ENCODE data around the gene HEATR5A. TPM values are rescaled to one million over a fixed set of nuclear protein-coding genes. Genes with fewer than 3 reads are reported as not detected.
A peak's percentile ranks its signal among the peaks of the same experiment; 100 is the strongest.

Gene HEATR5A
- total and polyA plus RNA-seq, 2 experiments from 2014 or later: 25.8 to 32.5 TPM

GRCh38 chr14:31294746-31295405 is 125.5 kb downstream of the HEATR5A start:
- Histone ChIP-seq H3K9me2 (ENCODE audit: insufficient read depth) (no peaks in the 10 kb centered on the region), H4K20me1 (replicated peaks; ENCODE audit: insufficient read depth) (no peaks in the 10 kb centered on the region), H3K27ac (ENCODE audit: low read depth) (peak overlapping the region; percentile 88), H3K4me2 (no peak overlapping the region), H2AFZ (no peak overlapping the region), H3K79me2 (replicated peaks; ENCODE audit: insufficient read depth) (no peaks in the 10 kb centered on the region), H3K27me3 (ENCODE audit: insufficient read depth) (no peaks in the 10 kb centered on the region), H3K4me3 (no peak overlapping the region), H3K36me3 (ENCODE audit: insufficient read depth) (no peaks in the 10 kb centered on the region), H3K4me1 (ENCODE audit: insufficient read depth) (peaks cover 7% of the 10 kb centered on the region), H3F3A (replicated peaks; ENCODE audit: low read depth) (0 out of 2 replicates have a peak, but pooled peaks cover 3% of the 10 kb centered on the region)
- Mint-ChIP-seq H3K9me3 (no peaks in the 10 kb centered on the region; the same call in 1 of the 3 replicates), H3K27me3 (ENCODE audit: insufficient read depth, low read depth, poor library complexity) (peaks cover 6% of the 10 kb centered on the region), H3K4me1 (peaks cover 24% of the 10 kb centered on the region), H3K27ac (peak overlapping the region; percentile 96), H3K4me3 (no peak overlapping the region), H3K36me3 (ENCODE audit: low read depth) (peaks cover 7% of the 10 kb centered on the region; the same call in 2 of the 3 replicates)
- ATAC-seq: no peak
- TF ChIP-seq CTCF (conservative IDR thresholded peaks at IDR 0.05; ENCODE audit: low read depth in 2 of 2) (no peak), ZNF114 (CRISPR knock-in tag; IDR thresholded peaks at IDR 0.05) (no peak), JUNB (IDR thresholded peaks at IDR 0.05; ENCODE audit: unreplicated experiment) (no peak)
- no peak for DNase-seq (ENCODE audit: low spot score)

DNA sequence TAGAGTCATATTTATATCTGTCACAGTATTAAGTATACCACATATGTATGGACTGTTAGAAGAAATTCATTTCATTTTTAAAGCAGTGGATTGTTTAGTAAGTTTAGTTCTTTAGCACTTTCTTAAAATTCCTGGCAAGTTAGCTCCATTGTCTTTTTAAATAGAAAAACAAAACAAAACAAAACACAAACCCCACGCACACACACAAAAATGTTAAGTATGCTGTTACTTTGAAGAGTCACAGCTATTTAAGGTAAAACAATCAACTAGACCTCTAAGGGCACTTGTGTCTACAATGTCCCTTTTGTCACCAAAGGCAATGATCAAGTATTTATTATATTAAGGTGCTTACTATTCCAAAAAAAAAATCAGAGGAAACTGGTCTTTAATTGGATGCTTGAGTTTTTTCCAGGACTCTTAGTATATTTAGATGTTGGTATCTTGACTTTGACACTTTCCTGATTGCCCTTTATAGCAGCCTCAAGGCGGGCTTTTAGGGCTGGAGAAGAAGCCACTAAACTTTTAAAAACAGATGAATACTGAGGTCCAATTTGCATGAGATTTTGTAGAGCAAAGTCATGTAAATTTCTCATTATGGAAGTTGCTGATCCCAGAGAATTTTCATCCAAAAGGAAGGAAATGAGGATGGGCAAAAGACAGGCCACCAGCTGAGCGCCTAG is 127.3 kb downstream of the HEATR5A start:
- H3K4me1 ChIP-seq (ENCODE audit: insufficient read depth): peaks cover 7% of the 10 kb centered on the region
- TF ChIP-seq NANOG (IDR thresholded peaks at IDR 0.05; ENCODE audit: borderline replicate concordance) (peak; percentile 82), STAT1 (IDR thresholded peaks at IDR 0.05; ENCODE audit: unreplicated experiment) (no peak)
- peak overlapping the region; percentile 96 for H3K27ac Mint-ChIP-seq
- H3K4me3 Mint-ChIP-seq: peak overlapping the region; percentile 34; the same call in 2 of the 3 replicates
- H3K27ac ChIP-seq (ENCODE audit: low read depth): peak overlapping the region; percentile 88
- H3K9me2 ChIP-seq (ENCODE audit: insufficient read depth): no peaks in the 10 kb centered on the region
- no peak overlapping the region for H2AFZ ChIP-seq
- H3K9me3 Mint-ChIP-seq: no peaks in the 10 kb centered on the region; the same call in 1 of the 3 replicates
- no peaks in the 10 kb centered on the region for H3K27me3 ChIP-seq (ENCODE audit: insufficient read depth)
- peaks cover 24% of the 10 kb centered on the region for H3K4me1 Mint-ChIP-seq
- no peaks in the 10 kb centered on the region for H4K20me1 ChIP-seq (replicated peaks; ENCODE audit: insufficient read depth)
- H3K4me2 ChIP-seq: peak overlapping the region; percentile 5
- 0 out of 2 replicates have a peak, but pooled peaks cover 3% of the 10 kb centered on the region for H3F3A ChIP-seq (replicated peaks; ENCODE audit: low read depth)
- H3K79me2 ChIP-seq (replicated peaks; ENCODE audit: insufficient read depth): no peaks in the 10 kb centered on the region
- H3K36me3 Mint-ChIP-seq (ENCODE audit: low read depth): peaks cover 7% of the 10 kb centered on the region; the same call in 2 of the 3 replicates
- H3K4me3 ChIP-seq: no peak overlapping the region
- peak; percentile 67 for ATAC-seq
- H3K36me3 ChIP-seq (ENCODE audit: insufficient read depth): no peaks in the 10 kb centered on the region
- DNase-seq (ENCODE audit: low spot score): peak; percentile 71
- H3K27me3 Mint-ChIP-seq (ENCODE audit: insufficient read depth, low read depth, poor library complexity): peaks cover 6% of the 10 kb centered on the region

- Histone ChIP-seq H3K27ac (ENCODE audit: low read depth) (peak overlapping the region; percentile 88; the same call in 1 of the 2 replicates), H3K4me2 (no peak overlapping the region), H2AFZ (no peak overlapping the region), H3K36me3 (ENCODE audit: insufficient read depth) (no peaks in the 10 kb centered on the region), H4K20me1 (replicated peaks; ENCODE audit: insufficient read depth) (no peaks in the 10 kb centered on the region), H3K4me3 (no peak overlapping the region), H3K27me3 (ENCODE audit: insufficient read depth) (no peaks in the 10 kb centered on the region), H3K79me2 (replicated peaks; ENCODE audit: insufficient read depth) (no peaks in the 10 kb centered on the region), H3K4me1 (ENCODE audit: insufficient read depth) (peaks cover 7% of the 10 kb centered on the region), H3K9me2 (ENCODE audit: insufficient read depth) (no peaks in the 10 kb centered on the region), H3F3A (replicated peaks; ENCODE audit: low read depth) (0 out of 2 replicates have a peak, but pooled peaks cover 3% of the 10 kb centered on the region)
- Mint-ChIP-seq H3K4me3 (no peak overlapping the region), H3K27ac (peak overlapping the region; percentile 74), H3K36me3 (ENCODE audit: low read depth) (peaks cover 19% of the 10 kb centered on the region), H3K9me3 (peaks cover 16% of the 10 kb centered on the region), H3K4me1 (peaks cover 24% of the 10 kb centered on the region), H3K27me3 (ENCODE audit: insufficient read depth, low read depth, poor library complexity) (peaks cover 10% of the 10 kb centered on the region)
- ATAC-seq (no peak), DNase-seq (ENCODE audit: low spot score) (no peak)
- TF ChIP-seq ZNF462 (CRISPR knock-in tag; IDR thresholded peaks at IDR 0.05) (no peak), EZH2 (IDR thresholded peaks at IDR 0.05; ENCODE audit: low read depth, unreplicated experiment) (no peak), STAT1 (IDR thresholded peaks at IDR 0.05; ENCODE audit: unreplicated experiment) (no peak)
Observed at GRCh38 chr14:31291210-31291609, 129.1 kb downstream of the HEATR5A start.

Data from GM23338 (cell line).